ENCODE data around the gene CFAP43.

The CFAP43 gene

GRCh38 chr10:104099269-104099668 lies 132.9 kb downstream of the CFAP43 start:
- DNase-seq (ENCODE audit: low read depth in 2 of 2) = no peak

DNA sequence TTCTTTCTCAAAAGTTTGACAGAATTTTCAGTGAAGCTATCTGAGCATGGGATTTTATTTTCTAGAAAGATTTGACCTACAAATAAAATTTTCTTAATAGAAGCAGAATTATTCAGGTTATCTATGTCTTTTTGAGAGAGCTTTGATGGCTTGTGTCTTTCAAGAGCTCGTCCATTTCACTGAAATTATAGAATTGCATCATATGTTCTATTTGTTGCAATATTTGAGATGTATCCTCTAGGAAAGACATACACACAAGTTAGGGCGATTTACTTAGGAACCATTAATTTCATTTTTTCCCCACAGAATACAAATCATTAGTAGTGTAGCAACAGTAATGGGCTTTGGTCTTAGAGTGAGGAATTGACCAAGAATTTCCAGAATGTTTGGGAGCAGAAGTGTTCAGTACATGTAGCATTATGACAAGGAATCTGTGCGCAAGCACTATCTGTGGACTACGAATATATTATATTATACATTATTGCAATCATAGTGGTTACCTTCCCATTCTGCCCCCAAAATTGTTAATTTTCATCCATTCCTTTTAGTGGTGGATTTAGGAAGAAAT lies 133.7 kb downstream of the CFAP43 start:
- DNase-seq (ENCODE audit: low read depth in 2 of 2) = no peak

- DNase-seq (ENCODE audit: low read depth in 2 of 2) = no peak
Observed at GRCh38 chr10:104096692-104097091, 135.5 kb downstream of the CFAP43 start.

- no peak for DNase-seq (ENCODE audit: low read depth in 2 of 2)
Observed at GRCh38 chr10:104092749-104093148, 139.4 kb downstream of the CFAP43 start.

- no peak for DNase-seq (ENCODE audit: low read depth in 2 of 2)
Observed at GRCh38 chr10:104090611-104091010, 141.6 kb downstream of the CFAP43 start.

GRCh38 chr10:104089621-104090020 lies 142.5 kb downstream of the CFAP43 start:
- DNase-seq (ENCODE audit: low read depth in 2 of 2) = no peak

DNA sequence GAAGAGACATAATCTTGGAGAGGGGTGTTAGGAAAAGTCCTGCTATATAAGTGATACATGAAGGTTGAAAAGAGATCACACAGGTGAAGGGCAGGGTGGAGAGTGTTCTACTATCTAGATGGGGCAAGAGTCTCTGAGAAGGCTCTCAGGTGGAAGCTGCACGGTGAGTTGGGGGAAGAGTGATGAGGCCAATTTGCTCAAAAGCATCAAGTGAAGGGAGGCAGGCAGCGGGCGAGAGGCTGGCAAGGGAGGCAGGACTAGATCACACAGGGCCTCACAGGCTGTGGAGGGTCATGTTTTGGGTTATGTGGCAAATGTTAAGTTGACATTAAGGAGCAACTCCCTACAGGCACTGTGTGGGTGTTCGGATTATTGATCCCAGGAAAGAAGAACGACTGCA lies 143.9 kb downstream of the CFAP43 start:
- DNase-seq (ENCODE audit: low read depth in 2 of 2) = no peak

DNA sequence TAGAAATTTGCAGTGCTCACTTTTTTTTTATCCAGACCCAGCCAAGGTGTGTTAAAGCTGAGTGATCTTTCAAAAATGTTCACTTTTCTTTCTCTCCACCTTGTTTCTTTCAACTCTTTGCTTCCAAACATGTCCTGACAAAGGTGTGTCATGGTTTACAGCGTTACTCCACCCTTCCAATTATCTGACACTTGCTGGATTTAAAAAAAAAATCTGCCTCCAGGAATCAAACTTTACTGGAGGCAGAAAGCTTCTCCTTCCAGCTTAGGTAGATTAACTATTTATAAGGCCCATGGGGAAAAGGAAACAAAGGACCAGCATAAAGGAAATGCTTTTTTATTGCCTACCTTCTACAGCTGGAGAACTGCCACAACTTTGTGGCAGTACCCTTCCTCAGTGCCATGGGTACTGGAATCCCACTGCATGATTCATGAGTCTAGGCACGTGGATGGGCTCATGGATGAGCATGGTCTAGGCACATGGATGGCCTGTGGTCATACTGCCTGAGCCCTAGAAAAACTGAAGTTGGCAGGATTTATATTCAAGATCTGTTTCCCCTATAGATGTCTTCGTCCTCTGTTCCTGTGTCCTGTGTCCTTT lies 146.3 kb downstream of the CFAP43 start, which contains the start of gene COL17A1:
COL17A1 (minus strand) TSS at position 80 of the 600 bp plus-strand sequence. CDS start 5,207 bp downstream, outside the sequence.
- no peak for DNase-seq (ENCODE audit: low read depth in 2 of 2)

DNA sequence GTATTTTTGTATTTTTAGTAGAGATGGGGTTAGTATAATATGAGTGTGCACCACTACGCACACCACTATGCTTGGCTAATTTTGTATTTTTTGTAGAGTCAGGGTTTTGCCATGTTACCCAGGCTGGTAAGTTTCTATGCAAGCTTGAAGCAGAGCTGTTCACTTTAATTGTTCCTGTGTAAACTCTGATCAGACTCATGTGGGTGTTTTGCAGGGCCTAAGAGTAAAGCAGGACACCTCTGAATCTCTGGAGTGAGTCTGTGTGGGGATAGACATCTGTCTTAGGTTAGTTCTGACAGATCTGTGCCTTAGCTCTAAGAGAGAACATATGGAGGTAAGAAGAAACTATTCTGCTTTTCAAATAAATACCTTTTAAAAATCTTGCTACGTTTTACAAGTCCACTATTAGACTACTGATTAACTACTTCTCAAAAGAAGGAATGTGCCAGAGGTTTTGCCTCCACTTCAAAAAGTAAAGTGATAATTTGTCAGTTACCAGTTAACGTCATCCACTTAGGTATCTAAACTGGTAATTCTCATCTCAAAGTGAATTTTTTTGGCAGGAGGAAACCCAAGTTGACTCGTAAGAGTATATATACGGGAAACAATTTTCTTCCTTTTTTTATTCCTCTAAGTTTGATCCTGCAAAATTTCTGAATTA lies 147.6 kb downstream of the CFAP43 start:
- DNase-seq (ENCODE audit: low read depth in 2 of 2) = no peak

DNA sequence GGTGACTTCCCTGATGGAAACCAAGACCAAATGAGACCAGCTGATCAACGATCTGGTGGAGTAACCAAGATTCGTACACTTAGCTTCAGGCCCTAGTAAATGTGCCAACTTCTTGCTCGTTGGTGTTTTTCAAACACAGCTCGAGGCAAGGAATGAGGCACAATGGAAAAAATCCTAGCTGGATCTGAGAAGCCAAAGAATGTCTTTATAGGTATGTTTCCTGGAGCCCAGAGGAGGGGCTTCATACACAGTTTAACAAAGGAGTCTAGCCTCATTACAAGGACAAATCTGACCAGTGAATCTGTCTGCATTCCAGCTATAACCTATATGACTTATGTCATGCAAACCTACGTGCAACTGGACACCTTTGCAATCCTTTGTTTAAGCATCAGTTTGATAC lies 150.2 kb downstream of the CFAP43 start:
- no peak for DNase-seq (ENCODE audit: low read depth in 2 of 2)

DNA sequence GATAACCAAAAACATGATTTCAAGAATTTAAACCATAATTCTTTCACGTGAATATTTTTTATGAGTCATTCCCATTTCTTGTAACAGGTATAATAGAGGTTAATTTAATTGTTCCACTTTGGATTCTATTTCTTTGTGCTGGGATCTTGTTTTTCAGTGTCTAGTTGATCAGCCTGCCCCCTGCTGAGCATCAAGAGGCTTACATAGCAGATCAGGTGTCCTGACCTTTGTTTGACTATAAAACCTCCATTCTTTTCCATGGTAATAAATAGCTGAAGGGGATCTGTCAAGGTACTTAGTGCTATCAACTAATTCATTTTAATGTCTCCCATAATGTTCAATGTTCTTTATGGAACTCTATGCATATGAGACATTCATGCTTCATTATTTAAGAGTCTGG lies 151.4 kb downstream of the CFAP43 start:
- DNase-seq (ENCODE audit: low read depth in 2 of 2) = no peak
